Endothelial cell of umbilical vein (primary cell): ENCODE measurements around the gene RTP3. TPM values are rescaled to one million over a fixed set of nuclear protein-coding genes. Genes with fewer than 3 reads are reported as not detected.

Source experiments
- BruUV-seq: library from RNA; stranded (reverse); fragments of 400-500 nt; replicated peaks from 2 replicates; lab custom pipeline; 2021; lab: Mats Ljungman, UMichigan
- CTCF ChIA-PET: fragments of 300-600, 350-600 bp; sonication (Branson Sonifier 250); formaldehyde crosslinking; loops from one replicate; lab custom pipeline; 2021; ENCODE audit warnings: antibody characterized with exemption, inconsistent platforms; lab: Charles Lee
- POLR2A ChIA-PET: fragments of 300-600, 350-600 bp; sonication (Branson Sonifier 250); formaldehyde crosslinking; loops from one replicate; lab custom pipeline; 2021; ENCODE audit warnings: antibody characterized with exemption, inconsistent platforms; lab: Charles Lee
- DNase-seq: peaks from one replicate; pipeline ENCODE4 v3.0.0-alpha.2; 2011; ENCODE audit warnings: low read depth, low spot score
- FAIRE-seq: peaks from 2 replicates; lab custom pipeline; 2011; peaks lifted over from hg19 to GRCh38; lab: Jason Lieb, UNC
- H2AFZ ChIP-seq: 2 replicates; pipeline ENCODE4 v1.6.0; 2012; ENCODE audit warnings: low read depth, low read length, control low read depth, inconsistent platforms
- H3K27ac ChIP-seq: 2 replicates; pipeline ENCODE4 v1.5.1; 2011; ENCODE audit warnings: low read depth, mild to moderate bottlenecking, control low read depth, low read length, moderate library complexity; ENCODE audit not compliant: insufficient read depth
- H3K27me3 ChIP-seq, 2 experiments: 2 replicates each; pipeline versions ENCODE4 v1.6.0 to v1.6.1; 2011; ENCODE audit warnings: low read length in 2 of 2, mixed read lengths in 1 of 2; ENCODE audit not compliant: control insufficient read depth in 2 of 2, insufficient read depth in 2 of 2
- H3K36me3 ChIP-seq, 2 experiments: 2 replicates in 1 of 2; 3 replicates in 1 of 2; pipeline ENCODE4 v1.5.1; 2011; ENCODE audit warnings: low read length in 2 of 2, mild to moderate bottlenecking in 1 of 2, moderate library complexity in 1 of 2; ENCODE audit not compliant: control insufficient read depth in 2 of 2, insufficient read depth in 2 of 2; ENCODE audit errors: extremely low read depth in 1 of 2
- H3K4me1 ChIP-seq: 3 replicates; pipeline ENCODE4 v1.5.1; 2011; ENCODE audit warnings: mild to moderate bottlenecking, low read length; ENCODE audit not compliant: control insufficient read depth, insufficient read depth; ENCODE audit errors: extremely low read depth
- H3K4me2 ChIP-seq: 2 replicates; pipeline ENCODE4 v1.6.1; 2011; ENCODE audit warnings: low read length, control low read depth, mixed read lengths; ENCODE audit not compliant: insufficient read depth
- H3K4me3 ChIP-seq, 3 experiments: fragments of 200-600 bp in 1 of 3; sonication (generic), shearing (Covaris generic) in 1 of 3; replicated peaks in 1 of 3; 2 replicates each; pipeline ENCODE4 v1.5.1; 2011 to 2016; ENCODE audit warnings: control low read depth in 3 of 3, low read length in 3 of 3, mild to moderate bottlenecking in 2 of 3, inconsistent platforms in 1 of 3, low read depth in 1 of 3, moderate library complexity in 1 of 3; ENCODE audit not compliant: insufficient read depth in 1 of 3
- H3K79me2 ChIP-seq: 2 replicates; pipeline ENCODE4 v1.6.0; 2012; ENCODE audit warnings: low read length, inconsistent platforms; ENCODE audit not compliant: control insufficient read depth, insufficient read depth
- H3K9ac ChIP-seq: replicated peaks from 2 replicates; pipeline ENCODE3; 2011; ENCODE audit warnings: low read length, control low read depth; ENCODE audit not compliant: insufficient read depth; ENCODE audit errors: extremely low read depth
- H3K9me1 ChIP-seq: replicated peaks from 3 replicates; pipeline ENCODE4 v1.6.0; 2011; ENCODE audit warnings: mild to moderate bottlenecking, low read length; ENCODE audit not compliant: control insufficient read depth, insufficient read depth; ENCODE audit errors: extremely low read depth
- H3K9me3 ChIP-seq: replicated peaks from 2 replicates; pipeline ENCODE4 v1.5.1; 2012; ENCODE audit warnings: low read length, inconsistent platforms; ENCODE audit not compliant: control insufficient read depth, insufficient read depth
- H4K20me1 ChIP-seq: replicated peaks from 2 replicates; pipeline ENCODE3; 2011; ENCODE audit warnings: mild to moderate bottlenecking, low read length; ENCODE audit not compliant: control insufficient read depth, insufficient read depth; ENCODE audit errors: extremely low read depth
- CTCF ChIP-seq, 2 donors: IDR thresholded peaks; 1 replicate in 1 of 2; 2 replicates in 1 of 2; pipeline ENCODE4 v1.5.1; 2011; ENCODE audit warnings: low read length in 2 of 2, mild to moderate bottlenecking in 2 of 2, moderate library complexity in 2 of 2, control low read depth in 1 of 2, inconsistent platforms in 1 of 2, low read depth in 1 of 2; ENCODE audit not compliant: insufficient read depth in 1 of 2; ENCODE audit errors: extremely low read depth in 1 of 2
- EZH2 ChIP-seq: IDR thresholded peaks from 2 replicates; pipeline ENCODE4 v1.6.1; 2012; ENCODE audit warnings: borderline replicate concordance, low read depth, mild to moderate bottlenecking, moderate library complexity, low read length, inconsistent platforms; ENCODE audit not compliant: severe bottlenecking
- FOS ChIP-seq: IDR thresholded peaks from 2 replicates; pipeline ENCODE4 v1.6.1; 2011; ENCODE audit warnings: mild to moderate bottlenecking, low read length, moderate library complexity, borderline replicate concordance; ENCODE audit not compliant: insufficient read depth
- GATA2 ChIP-seq: IDR thresholded peaks from 2 replicates; pipeline ENCODE4 v1.7.0; 2011; ENCODE audit warnings: low read depth, mild to moderate bottlenecking, moderate library complexity, mixed read lengths, low read length; ENCODE audit not compliant: insufficient read length, insufficient read depth
- JUN ChIP-seq: IDR thresholded peaks from 2 replicates; pipeline ENCODE4 v1.6.1; 2011; ENCODE audit warnings: borderline replicate concordance, low read depth; ENCODE audit not compliant: insufficient read length, insufficient read depth
- MAX ChIP-seq: IDR thresholded peaks from 2 replicates; pipeline ENCODE4 v1.6.1; 2011; ENCODE audit not compliant: insufficient read depth, insufficient read length
- MYC ChIP-seq: IDR thresholded peaks from one replicate; pipeline ENCODE4 v1.6.1; 2011; ENCODE audit warnings: mild to moderate bottlenecking, low read depth, low read length
- POLR2A ChIP-seq: IDR thresholded peaks from 2 replicates; pipeline ENCODE4 v1.6.1; 2012; ENCODE audit warnings: low read depth, mild to moderate bottlenecking, control low read depth, low read length
- POLR2AphosphoS5 ChIP-seq: IDR thresholded peaks from 2 replicates; pipeline ENCODE4 v1.6.1; 2012; ENCODE audit warnings: low read depth, mild to moderate bottlenecking, control low read depth, low read length, moderate library complexity; ENCODE audit not compliant: insufficient read depth
- dilution Hi-C: fragments of 300-500 bp; cut with MboI; formaldehyde crosslinking; loops from one replicate; pipeline ENCODE4 v1.15.0; 2019; ENCODE audit warnings: low sequenced_read_pairs; ENCODE audit not compliant: extremely low pct_ligation_motif_present
- intact Hi-C: fragments of 100-400 bp; cut with micrococcal nuclease; formaldehyde crosslinking; loops from one replicate; pipeline ENCODE4 v1.10.0; 2022
- polyA plus RNA-seq, 4 experiments: library from polyadenylated mRNA; depleted of rRNA in 3 of 4; stranded (reverse) in 3 of 4; unstranded in 1 of 4; fragments of >200 nt; gene quantifications; 2 replicates each; pipeline versions ENCODE4 v1.2.1 to v1.2.3, GENCODE V29; 2011 to 2012; ENCODE audit warnings: missing spikeins in 1 of 4
- total RNA-seq: library from RNA; stranded (reverse); gene quantifications from 2 replicates; pipeline ENCODE4 v1.2.3, GENCODE V29; 2021

RTP3 gene
- total and polyA plus RNA-seq, 2 donors (not counting 3 experiments of a cell fraction or from before 2014, with no cell fraction given): 0.06 TPM; not detected in 1

- TF ChIP-seq GATA2 (no peak), POLR2A (no peak), POLR2AphosphoS5 (no peak), EZH2 (no peak), FOS (no peak), MYC (no peak), CTCF (IDR thresholded peaks at IDR 0.05; ENCODE audit: extremely low read depth in 1 of 2, insufficient read depth in 1 of 2, low read depth in 1 of 2, low read length in 2 of 2) (no peak), JUN (no peak), MAX (no peak)
- no peak overlapping the region for H3K9ac ChIP-seq
- no peaks in the 10 kb centered on the region for H3K9me1 ChIP-seq
- H2AFZ ChIP-seq: no peak overlapping the region
- peaks cover 5 to 7% of the 10 kb centered on the region in 2 experiments for H3K27me3 ChIP-seq
- H3K9me3 ChIP-seq: no peaks in the 10 kb centered on the region
- FAIRE-seq (no peak), DNase-seq (no peak)
- dilution Hi-C loops: no loop called here
- intact Hi-C loops: loop anchor here (10.0 kb wide), 1 partner anchor 415 kb away; no protein-coding TSS in a partner anchor
- H3K4me1 ChIP-seq: no peaks in the 10 kb centered on the region
- ChIA-PET POLR2A (no interaction called here), CTCF (interaction anchor here (1.0 to 1.2 kb wide), 2 partner anchors 9 to 30 kb away, joined by 3 to 10 read pairs; no protein-coding TSS in a partner anchor)
- no peaks in the 10 kb centered on the region for H4K20me1 ChIP-seq
- no peaks in the 10 kb centered on the region for H3K36me3 ChIP-seq
- no peaks in the 10 kb centered on the region for H3K79me2 ChIP-seq
- H3K27ac ChIP-seq: no peak overlapping the region
- no peak overlapping the region for H3K4me3 ChIP-seq
- H3K4me2 ChIP-seq: no peak overlapping the region
- no TSS peak for BruUV-seq
Observed at GRCh38 chr3:46479696-46480095, 18.1 kb upstream of the RTP3 start.
